Activated gamma-delta T cell treated with anti-CD3 and anti-CD28 coated beads, Interleukin-2, amount 50 U/mL, for 16 hours (primary cell): ENCODE measurements around the gene PRM1.
"Not testable (repeated sequence)": the region's sequence is repeated elsewhere in the genome, so short reads cannot be mapped to it uniquely, and the experiment has no call there.

Experiments used
- DNase-seq: peaks from one replicate; pipeline ENCODE4 v3.0.0-alpha.2; 2020; ENCODE audit warnings: low read depth

The PRM1 gene

DNA sequence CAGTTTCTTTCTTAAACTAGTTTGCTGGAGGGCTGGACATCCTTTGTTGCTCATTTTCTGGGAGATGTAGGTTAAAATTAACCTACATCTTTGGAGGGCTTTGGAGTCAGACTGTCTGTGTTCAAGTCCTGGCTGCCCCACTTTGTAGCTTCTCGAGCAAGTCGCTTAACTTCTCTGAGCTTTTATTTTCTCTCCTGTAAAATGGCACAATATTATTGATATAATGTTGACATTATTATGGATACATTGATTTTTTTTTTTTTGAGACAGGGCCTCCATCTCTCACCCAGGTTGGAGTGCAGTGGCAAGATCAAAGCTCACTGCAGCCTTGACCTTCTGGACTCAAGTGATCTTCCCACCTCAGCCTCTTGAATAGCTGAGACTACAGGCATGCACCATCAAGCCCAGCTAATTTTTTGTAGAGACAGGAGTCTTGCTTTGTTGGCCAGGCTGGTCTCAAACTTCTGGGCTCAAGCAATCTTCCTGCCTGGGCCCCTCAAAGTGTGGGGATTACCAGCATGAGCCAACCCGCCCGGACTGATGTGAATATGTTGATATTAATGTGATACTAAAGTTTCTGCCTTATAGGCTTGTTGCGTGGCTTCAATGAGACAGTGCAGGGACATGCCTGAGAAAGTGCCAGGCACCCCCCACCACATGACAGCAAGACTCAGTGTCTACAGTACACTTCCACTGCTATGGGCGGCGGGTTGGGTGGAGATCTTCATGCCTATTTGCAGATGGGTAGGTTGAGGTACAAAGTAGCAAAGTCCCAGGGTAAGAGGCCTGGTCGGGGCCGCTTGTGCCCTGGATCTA is 32.6 kb upstream of the PRM1 start:
- DNase-seq: no peak

DNA sequence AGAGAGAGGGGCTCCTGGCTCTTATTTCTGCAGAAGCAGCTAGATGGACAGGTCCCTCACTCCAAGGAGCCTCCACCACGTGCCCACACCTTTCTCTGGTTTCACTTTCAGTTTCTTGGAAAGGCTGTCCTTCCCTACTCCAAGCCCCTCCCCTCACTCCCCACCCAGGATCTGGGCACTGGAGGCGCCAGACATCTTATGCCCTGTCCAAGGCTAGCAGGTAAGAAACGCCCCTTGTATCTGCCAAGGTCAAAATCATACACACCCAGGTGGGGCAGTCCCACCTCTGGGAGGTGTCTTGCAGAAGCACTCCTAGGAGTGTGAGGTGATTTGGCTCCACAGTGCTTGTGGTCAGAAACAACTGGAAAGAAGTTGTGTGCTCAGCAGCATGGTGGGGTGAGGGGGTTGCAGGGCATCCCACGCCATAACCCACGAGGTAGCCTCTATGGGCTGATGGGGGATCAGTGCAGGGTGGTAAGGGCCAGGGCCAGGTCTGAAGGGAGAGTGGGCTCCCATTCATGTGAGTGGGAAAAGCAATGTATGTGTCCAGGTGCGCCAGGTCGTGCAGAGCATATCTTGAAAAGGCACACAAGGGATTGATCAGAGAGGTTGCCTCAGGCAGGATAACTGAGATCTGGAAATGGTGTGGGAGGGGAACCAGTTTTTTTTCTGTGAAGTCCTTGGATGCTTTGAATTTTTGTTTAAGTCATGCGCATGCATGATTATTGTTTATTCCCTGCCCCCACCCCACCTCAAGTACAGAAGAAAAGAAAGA is 31.8 kb upstream of the PRM1 start:
- no peak for DNase-seq

DNA sequence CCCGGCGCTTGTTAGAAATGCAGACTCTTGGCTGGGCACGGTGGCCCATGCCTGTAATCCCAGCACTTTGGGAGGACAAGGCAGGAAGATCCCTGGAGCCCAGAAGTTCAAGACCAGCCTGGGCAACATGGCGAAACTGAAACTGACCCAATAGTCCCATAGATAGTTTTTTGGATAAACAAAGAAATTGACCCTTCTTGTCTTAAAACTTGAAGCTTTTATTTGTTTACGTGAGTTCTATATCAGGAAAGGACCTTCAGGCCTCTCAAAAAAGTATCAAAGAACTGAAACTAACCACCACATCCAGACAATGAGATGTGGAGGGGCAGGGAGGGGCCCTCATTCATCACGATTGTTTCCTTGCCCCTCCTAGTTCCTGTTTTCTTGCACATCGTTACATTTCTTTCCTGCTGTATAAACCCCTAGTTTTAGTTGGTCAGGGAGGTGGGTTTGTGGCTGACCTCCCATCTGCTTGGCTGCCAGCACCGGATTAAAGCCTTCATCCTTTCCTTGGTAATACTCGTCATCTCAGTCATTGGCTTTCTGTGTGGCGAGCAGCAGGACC is 29.9 kb upstream of the PRM1 start:
- DNase-seq: no peak

DNA sequence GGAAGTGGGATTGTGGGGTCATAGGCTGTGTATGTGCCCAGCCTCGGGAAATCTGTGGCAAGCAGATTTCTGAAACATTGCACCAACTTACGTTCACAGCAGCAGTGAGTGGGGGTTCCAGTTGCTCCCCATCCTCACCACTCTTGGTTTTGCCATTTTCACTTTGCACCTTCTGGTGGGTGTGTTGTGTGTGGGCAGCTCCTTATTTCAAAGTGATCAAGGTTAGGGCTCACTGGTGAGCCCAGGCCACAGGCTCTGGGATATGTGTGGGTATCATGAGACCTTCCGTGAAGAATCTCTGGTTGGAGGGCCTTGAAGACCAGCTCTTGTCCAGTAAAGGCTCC is 29.5 kb upstream of the PRM1 start:
- DNase-seq: no peak

DNA sequence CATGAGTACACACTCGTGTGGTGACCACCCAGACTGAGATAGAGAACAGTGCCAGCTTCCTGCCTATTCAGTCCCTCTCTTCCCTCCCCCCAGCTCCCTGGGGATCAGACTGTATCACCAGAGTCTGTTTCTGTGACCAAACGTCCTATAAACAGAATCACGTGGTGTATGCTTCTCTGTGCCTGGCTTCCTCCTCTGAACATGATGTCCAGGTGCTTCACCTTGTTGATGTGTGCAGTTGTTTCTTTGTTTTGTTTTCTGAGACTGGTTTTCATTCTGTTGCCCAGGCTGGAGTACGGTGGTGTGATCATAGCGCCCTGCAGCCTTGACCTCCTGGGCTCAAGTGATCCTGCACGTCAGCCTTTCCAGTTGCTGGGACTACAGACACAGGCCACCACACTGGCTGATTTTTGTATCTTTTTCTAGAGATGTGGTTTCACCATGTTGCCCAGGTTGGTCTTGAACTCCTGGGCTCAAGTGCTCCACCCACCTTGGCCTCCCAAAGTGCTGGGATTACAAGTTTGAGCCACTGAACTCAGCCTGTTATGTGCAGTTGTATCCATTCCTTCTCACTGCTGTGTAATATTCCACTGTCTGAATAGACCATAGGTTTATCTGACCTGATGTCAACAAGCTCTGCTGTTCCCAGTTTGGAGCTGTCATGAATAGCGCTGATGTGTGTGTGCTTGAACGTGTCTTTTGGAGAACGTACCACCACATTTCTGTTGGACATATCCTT is 28.9 kb upstream of the PRM1 start:
- no peak for DNase-seq

DNA sequence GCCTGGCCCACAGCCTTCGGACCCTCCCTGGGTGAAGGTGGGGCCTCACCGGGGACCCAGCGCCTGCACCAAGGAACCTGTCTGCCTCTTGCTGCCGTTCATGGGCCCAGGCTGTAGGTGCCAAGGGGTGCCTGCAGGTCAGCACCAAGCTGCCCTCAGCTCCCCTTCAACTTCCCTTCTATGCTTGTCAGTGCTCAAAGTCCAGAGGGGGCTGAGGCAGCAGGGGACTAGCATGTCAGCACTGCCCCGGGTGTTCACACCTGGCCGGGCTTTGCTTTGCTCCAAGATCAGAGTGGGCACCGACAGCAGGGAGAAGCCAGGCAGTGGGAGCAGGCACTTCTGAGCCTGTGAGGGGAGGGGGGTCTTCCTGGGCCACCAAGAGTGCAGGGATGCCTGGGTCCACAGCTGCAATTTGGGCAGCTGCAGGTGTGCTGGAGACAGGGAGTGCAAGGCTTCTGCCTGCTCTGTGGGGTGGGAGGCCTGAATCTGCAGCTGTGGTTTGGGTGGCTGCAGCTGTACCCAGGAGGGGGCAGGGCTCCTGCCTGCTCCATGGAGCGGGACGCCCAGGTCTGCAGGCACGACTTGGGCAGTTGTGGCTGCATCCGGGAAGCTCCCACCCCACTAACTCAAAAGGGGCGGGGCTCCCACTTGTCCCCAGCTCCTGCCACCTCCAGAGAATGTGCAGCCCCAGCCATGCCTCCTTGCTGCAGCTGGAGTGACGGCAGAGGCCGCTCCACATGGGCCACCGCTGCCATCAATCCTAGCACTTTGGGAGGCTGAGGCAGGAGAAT is 27.6 kb upstream of the PRM1 start:
- DNase-seq: no peak

DNA sequence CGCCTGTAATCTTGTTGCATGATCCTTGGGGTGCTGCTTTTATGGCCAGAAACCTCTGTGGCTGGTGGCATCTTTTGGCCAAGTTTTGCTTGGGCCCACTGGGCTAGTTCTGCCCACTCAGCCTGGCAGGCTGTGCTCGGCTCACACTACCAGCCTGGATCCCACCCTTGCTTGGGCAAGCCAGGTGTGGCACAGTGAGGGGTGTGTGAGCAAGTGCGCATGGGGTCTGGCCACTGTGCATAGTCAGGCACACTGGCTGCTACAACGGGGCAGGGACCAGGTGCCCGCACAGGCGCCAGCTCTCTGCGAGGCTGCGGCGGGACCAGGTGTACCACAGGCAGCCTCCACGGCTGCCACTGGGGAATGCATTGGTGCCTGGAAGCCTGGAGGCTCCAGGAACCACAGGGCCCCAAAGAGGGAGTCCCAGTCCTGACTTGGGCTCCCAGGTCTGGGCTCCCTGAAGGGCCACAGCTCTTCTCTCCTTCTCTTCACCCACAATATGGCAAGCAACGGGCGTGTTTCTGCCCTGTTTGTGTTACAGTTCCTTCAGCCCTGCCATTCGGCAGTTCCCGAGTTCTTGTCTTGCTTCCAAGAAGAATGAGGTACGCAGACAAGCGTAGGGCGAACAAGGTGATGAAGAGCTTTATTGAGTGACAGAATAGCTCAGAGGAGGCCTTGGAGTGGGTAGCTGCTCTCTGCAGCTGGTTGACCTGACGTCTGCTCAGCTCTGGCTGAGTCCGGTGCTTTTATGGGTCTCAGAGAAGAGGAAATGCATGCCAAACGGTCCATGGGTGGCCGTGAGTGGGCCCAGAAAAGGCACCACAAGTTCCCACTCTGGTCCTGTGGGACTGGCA is 26.7 kb upstream of the PRM1 start:
- no peak for DNase-seq

DNA sequence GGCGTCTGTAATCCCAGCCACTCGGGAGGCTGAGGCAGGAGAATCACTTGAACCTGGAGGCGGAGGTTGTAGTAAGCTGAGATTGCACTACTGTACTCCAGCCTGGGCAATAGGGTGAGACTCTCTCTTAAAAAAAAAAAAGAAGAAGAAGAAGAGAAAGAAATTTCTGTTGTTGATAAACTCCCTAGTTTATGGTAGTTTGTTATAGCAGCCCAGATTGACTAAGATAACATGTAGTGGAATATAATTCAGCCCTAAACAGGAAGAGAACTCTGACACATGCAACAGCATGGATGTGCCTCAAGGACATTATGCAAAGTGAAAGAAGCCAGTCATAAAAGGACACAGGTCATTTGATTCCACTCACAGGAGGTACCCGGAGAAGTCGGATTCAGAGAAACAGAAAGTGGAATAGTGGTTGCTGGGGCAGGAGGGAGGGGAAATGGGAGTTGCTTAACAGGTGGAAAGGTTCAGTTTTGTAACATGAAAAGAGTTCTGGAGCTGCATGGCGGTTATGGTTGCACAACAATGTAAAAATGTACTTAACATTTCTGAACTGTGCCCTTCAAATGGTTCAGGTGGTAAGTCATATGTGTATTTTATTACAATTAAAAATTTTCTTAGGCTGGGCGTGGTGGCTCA is 26.0 kb upstream of the PRM1 start:
- no peak for DNase-seq

DNA sequence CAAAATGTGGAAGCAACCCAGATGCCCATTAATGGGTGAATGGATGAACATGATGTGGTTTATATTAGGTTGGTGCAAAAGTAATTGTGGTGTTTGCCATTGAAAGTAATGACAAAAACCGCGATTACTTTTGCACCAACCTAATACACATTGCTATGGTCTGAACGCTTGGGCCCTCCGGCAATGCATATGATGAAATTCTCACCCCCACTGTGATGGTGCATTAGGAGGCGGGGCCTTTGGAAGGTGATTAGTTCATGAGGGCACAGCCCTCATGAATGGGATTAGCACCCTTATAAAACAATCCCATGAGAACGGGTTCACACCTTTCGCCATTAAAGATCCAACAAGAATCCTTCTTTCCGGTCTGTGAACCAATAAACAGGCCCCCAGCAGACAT is 25.3 kb upstream of the PRM1 start:
- no peak for DNase-seq

DNA sequence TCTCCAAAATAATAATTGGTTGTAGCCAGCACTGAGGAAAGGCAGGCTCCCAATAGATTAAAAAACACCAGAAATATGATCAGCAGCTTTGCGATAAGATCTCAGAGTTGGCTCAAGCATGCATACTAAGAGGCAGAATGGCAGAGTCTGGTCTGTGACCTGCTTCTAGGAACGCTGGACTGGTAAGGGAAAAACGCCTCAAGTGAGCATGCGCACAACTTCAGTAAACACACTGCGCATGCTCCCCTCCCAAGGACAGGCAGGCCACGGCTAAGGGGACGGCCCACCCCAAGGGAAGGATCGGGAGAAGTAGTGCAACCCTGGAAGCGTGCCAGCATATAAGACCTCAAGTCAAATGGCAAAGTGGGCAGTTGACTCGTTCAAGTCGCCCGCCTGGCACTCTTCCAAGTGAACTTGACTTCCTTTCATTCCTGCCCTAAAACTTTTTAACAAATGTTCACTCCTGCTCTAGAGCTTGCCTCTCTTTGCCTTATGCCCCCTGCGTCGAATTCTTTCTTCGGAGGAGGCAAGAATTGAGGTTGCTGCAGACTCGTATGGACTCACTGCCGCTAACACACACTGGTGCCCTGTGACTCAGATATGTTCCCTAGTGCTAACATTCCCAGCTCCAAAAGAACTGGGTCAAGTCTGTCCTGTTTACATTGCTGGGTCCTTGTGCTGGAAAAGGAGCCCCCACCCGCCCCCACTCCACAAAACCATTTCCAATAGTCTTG is 22.4 kb upstream of the PRM1 start:
- DNase-seq: no peak

DNA sequence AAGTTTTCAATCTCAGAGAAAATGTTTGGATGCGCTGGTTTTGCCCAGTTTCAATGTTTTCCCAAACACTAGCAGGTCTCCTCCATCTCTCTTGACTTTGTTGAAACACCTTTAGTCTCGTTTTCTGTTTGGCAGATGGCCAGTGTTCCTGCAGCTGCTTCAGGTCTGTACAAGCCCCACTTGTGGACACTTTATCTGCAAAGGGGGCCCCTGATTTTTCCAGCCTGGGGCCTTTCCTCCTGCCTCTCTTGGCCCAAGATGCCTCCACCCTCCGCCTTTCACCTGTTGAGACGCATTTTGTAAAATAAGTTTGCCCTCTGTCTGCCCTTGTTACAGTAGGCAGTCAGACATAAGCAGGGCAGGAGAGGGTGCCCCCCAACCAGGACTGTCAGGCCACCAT is 21.8 kb upstream of the PRM1 start:
- DNase-seq: no peak

DNA sequence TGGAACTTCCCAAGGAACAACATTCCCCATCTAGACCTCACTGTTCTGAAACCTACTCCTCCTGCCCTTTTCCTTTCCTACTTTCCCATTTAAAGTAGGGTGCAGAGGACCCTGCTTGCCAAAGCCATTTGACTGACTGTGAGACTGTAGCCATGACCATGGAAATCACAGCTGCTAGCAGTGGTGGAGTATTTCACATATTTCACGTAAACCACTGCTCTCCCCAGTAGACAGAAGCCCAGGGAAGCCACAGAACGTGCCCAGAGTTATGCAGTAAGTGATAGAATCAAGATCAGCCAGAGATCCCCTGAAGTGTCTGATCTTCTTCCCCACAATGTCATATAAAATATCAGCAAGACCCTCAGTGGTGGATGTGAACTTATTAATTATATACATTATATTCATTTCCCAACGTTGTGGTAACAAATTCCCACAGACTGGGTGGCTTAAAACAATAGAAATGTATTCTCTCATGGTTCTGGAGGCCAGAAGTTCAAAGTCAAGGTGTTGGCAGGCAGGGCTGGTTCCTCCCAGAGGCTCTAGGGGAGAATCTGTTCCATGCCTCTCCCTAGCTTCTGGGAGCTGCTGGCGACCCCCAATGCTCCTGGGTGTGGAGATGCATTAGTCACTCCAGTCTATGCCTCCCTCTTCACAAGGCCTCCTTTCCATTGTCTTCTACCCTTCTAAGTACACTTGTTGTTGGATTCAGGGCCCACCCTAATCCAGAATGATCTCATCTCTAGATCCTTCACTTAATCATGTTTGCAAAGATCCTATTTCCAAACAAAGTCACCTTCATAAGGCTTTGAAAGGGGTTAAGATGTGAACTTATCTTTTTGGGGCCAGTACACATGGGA is 20.7 kb upstream of the PRM1 start:
- no peak for DNase-seq

DNA sequence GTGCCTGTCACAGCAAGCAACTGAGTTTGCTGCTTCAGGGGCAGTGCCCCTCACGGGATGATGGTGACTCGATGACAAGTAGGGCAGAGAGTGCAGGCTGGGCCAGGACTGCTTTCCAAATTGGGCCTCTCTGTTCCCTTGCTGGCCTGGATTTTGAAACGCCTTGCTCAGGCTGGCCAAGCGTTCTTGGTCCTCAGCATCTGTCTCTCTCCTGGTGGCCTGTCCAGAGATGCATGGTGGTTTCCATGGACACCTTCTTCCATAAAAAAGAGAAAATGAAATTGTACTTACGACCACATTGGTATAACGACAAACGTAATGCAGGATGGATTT is 19.4 kb upstream of the PRM1 start:
- DNase-seq: no peak

DNA sequence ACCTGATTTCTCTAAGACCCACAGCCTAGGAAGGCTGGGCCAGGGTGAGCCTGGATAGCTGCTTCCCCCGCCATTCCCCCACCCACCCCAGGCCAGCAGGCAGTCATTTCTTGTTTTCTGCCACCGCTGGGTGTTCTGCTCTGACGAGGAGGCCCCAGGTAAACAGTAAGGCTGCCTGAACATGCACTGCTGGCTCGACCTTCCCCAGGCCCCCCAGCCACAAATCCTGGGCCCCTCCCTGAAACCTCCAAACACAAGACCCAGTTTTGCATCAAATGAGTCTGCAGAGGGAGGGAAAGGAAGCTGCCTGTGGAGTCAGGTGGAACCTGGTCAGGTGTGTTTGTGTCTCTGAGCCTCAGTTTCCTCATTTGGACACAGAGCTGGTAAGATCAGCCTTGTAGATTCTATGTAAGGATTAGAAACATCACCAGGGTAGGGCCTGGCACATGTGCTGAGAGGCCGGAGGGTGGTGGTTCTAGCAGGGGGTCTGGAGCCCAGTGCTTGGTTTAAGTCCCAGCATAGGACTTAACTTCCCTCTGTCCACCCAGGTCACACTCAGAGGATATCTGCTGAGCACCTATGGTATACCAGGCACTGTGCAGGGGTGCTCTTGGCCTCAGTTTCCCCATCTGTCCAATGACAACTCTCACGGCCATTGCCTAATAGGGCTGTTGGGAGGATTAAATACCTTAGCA is 18.9 kb upstream of the PRM1 start:
- no peak for DNase-seq

DNA sequence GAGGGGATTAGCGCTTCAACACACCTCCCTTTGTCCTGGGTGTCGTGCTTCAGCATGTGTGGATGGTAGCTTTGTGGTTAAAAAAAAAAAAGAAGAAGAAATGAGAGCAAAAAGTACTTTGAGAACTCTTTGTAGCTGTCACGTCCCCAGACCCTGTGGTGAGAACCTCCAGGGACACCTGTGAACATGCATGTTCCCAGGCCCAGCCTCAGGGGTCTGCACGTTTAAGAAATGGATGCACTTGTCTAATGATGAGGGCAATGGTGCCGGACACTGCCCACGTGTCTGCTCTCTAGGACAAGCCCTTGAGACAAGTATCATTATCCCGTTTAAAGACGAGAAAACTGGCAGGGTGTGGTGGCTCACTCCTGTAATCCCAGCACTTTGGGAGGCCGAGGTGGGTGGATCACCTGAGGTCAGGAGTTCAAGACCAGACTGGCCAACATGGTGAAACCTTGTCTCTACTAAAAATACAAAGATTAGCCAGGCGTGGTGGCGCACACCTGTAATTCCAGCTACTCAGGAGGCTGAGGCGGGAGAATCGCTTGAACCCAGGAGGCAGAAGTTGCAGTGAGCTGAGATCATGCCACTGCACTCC is 17.9 kb upstream of the PRM1 start:
- not testable (repeated sequence) for DNase-seq

DNA sequence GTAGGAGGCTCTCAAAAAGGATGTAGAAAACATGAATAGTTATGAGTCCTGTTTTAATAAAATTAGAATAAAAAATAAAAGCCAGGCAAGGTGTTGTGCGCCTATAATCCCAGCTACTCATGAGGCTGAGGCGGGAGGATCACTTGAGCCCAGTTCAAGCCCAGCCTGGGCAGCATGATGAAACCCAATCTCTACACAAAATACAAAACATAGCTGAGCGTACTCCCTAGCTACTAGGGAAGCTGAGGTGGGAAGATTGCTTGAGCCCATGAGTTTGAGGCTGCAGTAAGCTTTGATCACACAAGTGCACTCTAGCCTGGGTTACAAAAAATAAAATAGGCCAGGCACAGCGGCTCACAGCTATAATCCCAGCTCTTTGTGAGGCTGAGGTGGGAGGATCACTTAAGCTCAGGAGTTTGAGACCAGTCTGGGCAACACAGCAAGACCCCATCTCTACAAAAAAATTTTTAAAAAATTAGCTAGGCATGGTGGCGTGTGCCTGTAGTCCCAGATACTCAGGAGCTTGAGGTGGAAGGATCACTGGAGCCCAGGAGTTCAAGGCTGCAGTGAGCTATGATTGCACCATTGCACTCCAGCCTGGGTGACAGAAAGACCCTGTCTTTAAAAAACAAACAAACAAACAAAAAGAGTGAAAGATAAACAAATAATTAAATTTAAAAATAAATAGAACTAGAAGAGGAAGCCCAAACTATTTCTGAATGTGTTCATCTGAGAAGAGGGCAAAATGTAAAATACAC is 17.2 kb upstream of the PRM1 start:
- DNase-seq: no peak
